ENCODE measurements around the gene SLC27A1. TPM values are rescaled to one million over a fixed set of nuclear protein-coding genes. Genes with fewer than 3 reads are reported as not detected.
"Not testable (repeated sequence)": the region's sequence is repeated elsewhere in the genome, so short reads cannot be mapped to it uniquely, and the experiment has no call there.

SLC27A1 gene
- total RNA-seq, 1 experiment from 2014 or later: 8.6 TPM

GRCh38 chr19:17550076-17550667, 79.8 kb downstream of the SLC27A1 start:
- H3K9me3 Mint-ChIP-seq: peaks cover 6% of the 10 kb centered on the region
- no peak for TF ChIP-seq ATF1 (CRISPR knock-in tag; IDR thresholded peaks at IDR 0.05)
- TF ChIP-seq, protein P1, sequence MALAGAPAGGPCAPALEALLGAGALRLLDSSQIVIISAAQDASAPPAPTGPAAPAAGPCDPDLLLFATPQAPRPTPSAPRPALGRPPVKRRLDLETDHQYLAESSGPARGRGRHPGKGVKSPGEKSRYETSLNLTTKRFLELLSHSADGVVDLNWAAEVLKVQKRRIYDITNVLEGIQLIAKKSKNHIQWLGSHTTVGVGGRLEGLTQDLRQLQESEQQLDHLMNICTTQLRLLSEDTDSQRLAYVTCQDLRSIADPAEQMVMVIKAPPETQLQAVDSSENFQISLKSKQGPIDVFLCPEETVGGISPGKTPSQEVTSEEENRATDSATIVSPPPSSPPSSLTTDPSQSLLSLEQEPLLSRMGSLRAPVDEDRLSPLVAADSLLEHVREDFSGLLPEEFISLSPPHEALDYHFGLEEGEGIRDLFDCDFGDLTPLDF (CRISPR knock-in tag; IDR thresholded peaks at IDR 0.05): no peak
- TF ChIP-seq, protein P2, sequence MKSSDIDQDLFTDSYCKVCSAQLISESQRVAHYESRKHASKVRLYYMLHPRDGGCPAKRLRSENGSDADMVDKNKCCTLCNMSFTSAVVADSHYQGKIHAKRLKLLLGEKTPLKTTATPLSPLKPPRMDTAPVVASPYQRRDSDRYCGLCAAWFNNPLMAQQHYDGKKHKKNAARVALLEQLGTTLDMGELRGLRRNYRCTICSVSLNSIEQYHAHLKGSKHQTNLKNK (CRISPR knock-in tag; IDR thresholded peaks at IDR 0.05): no peak
- no peak for TF ChIP-seq IRF1 (CRISPR knock-in tag; IDR thresholded peaks at IDR 0.05)
- TF ChIP-seq ZNF416 (CRISPR knock-in tag; IDR thresholded peaks at IDR 0.05): no peak
- no peak for TF ChIP-seq NR2C2 (CRISPR knock-in tag; IDR thresholded peaks at IDR 0.05)
- no peak for TF ChIP-seq SP1 (CRISPR knock-in tag; conservative IDR thresholded peaks at IDR 0.05)
- TF ChIP-seq, protein P3, sequence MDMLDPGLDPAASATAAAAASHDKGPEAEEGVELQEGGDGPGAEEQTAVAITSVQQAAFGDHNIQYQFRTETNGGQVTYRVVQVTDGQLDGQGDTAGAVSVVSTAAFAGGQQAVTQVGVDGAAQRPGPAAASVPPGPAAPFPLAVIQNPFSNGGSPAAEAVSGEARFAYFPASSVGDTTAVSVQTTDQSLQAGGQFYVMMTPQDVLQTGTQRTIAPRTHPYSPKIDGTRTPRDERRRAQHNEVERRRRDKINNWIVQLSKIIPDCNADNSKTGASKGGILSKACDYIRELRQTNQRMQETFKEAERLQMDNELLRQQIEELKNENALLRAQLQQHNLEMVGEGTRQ (CRISPR knock-in tag; IDR thresholded peaks at IDR 0.05): no peak
- TF ChIP-seq, protein P4, sequence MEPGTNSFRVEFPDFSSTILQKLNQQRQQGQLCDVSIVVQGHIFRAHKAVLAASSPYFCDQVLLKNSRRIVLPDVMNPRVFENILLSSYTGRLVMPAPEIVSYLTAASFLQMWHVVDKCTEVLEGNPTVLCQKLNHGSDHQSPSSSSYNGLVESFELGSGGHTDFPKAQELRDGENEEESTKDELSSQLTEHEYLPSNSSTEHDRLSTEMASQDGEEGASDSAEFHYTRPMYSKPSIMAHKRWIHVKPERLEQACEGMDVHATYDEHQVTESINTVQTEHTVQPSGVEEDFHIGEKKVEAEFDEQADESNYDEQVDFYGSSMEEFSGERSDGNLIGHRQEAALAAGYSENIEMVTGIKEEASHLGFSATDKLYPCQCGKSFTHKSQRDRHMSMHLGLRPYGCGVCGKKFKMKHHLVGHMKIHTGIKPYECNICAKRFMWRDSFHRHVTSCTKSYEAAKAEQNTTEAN (CRISPR knock-in tag; IDR thresholded peaks at IDR 0.05): no peak
- no peak for TF ChIP-seq NFATC4 (CRISPR knock-in tag; IDR thresholded peaks at IDR 0.05)
- TF ChIP-seq ETV6 (CRISPR knock-in tag; IDR thresholded peaks at IDR 0.05): no peak
- TF ChIP-seq ZNF396 (CRISPR knock-in tag; IDR thresholded peaks at IDR 0.05; ENCODE audit: borderline replicate concordance): no peak
- no peak for TF ChIP-seq ZNF263 (CRISPR knock-in tag; IDR thresholded peaks at IDR 0.05; ENCODE audit: low read depth)
- TF ChIP-seq ZNF232 (CRISPR knock-in tag; IDR thresholded peaks at IDR 0.05): no peak
- no peaks in the 10 kb centered on the region for H3K36me3 Mint-ChIP-seq
- peaks cover 8% of the 10 kb centered on the region; the same call in 1 of the 2 replicates for H3K27me3 Mint-ChIP-seq (ENCODE audit: low read depth)
- ChIA-PET CTCF (interaction anchor here (0.6 kb wide), 1 partner anchor 56 kb away, joined by 5 read pairs; no protein-coding TSS in a partner anchor), POLR2A (no interaction called here)
- peaks cover 14% of the 10 kb centered on the region for H3K4me1 Mint-ChIP-seq
- no peak overlapping the region for H3K4me3 Mint-ChIP-seq
- DNase-seq (ENCODE audit: low spot score): no peak
- no peak for ATAC-seq
- H3K27ac Mint-ChIP-seq: no peak overlapping the region

DNA sequence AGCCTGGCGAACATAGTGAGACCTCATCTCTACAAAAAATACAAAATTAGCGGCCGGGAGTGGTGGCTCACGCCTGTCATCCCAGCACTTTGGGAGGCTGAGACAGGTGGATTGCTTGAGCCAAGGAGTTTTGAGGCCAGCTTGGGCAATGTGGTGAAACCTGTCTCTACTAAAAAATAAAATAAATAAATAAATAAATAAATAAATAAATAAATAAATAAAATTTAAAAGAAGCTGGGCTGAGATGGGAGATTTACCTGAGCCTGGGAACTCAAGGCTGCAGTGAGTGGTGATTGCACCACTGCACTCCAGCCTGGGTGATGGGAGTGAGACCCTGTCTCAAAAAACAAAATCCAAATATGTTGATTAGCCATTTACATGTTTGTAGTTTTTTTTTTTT, 82.4 kb downstream of the SLC27A1 start:
- CTCF ChIA-PET: interaction anchor here (0.7 to 2.9 kb wide), 8 partner anchors 13 to 222 kb away, joined by 3 to 15 read pairs (median 4); no protein-coding TSS in a partner anchor
- H3K27me3 Mint-ChIP-seq (ENCODE audit: low read depth); H3K36me3 Mint-ChIP-seq; H3K9me3 Mint-ChIP-seq; H3K4me3 Mint-ChIP-seq; H3K27ac Mint-ChIP-seq; ATAC-seq; POLR2A ChIA-PET; DNase-seq (ENCODE audit: low spot score): not testable (repeated sequence)
- H3K4me1 Mint-ChIP-seq: peaks cover 17% of the 10 kb centered on the region

- Mint-ChIP-seq H3K27me3 (ENCODE audit: low read depth) (peaks cover 8% of the 10 kb centered on the region; the same call in 1 of the 2 replicates), H3K27ac (peak overlapping the region; percentile 71), H3K36me3 (no peaks in the 10 kb centered on the region; the same call in 1 of the 2 replicates), H3K9me3 (peaks cover 6% of the 10 kb centered on the region), H3K4me3 (peak overlapping the region; percentile 35), H3K4me1 (peaks cover 17% of the 10 kb centered on the region)
- ChIA-PET POLR2A (interaction anchor here (0.7 kb wide), 1 partner anchor 31 kb away, joined by 3 read pairs; no protein-coding TSS in a partner anchor), CTCF (interaction anchor here (0.7 to 2.9 kb wide), 9 partner anchors 14 to 222 kb away, joined by 3 to 15 read pairs (median 5); no protein-coding TSS in a partner anchor)
- DNase-seq (ENCODE audit: low spot score): no peak
- TF ChIP-seq MYBL2 (CRISPR knock-in tag; IDR thresholded peaks at IDR 0.05) (no peak), PRRX2 (CRISPR knock-in tag; IDR thresholded peaks at IDR 0.05) (no peak)
- TF ChIP-seq, protein P5, sequence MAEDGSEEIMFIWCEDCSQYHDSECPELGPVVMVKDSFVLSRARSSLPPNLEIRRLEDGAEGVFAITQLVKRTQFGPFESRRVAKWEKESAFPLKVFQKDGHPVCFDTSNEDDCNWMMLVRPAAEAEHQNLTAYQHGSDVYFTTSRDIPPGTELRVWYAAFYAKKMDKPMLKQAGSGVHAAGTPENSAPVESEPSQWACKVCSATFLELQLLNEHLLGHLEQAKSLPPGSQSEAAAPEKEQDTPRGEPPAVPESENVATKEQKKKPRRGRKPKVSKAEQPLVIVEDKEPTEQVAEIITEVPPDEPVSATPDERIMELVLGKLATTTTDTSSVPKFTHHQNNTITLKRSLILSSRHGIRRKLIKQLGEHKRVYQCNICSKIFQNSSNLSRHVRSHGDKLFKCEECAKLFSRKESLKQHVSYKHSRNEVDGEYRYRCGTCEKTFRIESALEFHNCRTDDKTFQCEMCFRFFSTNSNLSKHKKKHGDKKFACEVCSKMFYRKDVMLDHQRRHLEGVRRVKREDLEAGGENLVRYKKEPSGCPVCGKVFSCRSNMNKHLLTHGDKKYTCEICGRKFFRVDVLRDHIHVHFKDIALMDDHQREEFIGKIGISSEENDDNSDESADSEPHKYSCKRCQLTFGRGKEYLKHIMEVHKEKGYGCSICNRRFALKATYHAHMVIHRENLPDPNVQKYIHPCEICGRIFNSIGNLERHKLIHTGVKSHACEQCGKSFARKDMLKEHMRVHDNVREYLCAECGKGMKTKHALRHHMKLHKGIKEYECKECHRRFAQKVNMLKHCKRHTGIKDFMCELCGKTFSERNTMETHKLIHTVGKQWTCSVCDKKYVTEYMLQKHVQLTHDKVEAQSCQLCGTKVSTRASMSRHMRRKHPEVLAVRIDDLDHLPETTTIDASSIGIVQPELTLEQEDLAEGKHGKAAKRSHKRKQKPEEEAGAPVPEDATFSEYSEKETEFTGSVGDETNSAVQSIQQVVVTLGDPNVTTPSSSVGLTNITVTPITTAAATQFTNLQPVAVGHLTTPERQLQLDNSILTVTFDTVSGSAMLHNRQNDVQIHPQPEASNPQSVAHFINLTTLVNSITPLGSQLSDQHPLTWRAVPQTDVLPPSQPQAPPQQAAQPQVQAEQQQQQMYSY (CRISPR knock-in tag; IDR thresholded peaks at IDR 0.05): no peak
- TF ChIP-seq, protein P6, sequence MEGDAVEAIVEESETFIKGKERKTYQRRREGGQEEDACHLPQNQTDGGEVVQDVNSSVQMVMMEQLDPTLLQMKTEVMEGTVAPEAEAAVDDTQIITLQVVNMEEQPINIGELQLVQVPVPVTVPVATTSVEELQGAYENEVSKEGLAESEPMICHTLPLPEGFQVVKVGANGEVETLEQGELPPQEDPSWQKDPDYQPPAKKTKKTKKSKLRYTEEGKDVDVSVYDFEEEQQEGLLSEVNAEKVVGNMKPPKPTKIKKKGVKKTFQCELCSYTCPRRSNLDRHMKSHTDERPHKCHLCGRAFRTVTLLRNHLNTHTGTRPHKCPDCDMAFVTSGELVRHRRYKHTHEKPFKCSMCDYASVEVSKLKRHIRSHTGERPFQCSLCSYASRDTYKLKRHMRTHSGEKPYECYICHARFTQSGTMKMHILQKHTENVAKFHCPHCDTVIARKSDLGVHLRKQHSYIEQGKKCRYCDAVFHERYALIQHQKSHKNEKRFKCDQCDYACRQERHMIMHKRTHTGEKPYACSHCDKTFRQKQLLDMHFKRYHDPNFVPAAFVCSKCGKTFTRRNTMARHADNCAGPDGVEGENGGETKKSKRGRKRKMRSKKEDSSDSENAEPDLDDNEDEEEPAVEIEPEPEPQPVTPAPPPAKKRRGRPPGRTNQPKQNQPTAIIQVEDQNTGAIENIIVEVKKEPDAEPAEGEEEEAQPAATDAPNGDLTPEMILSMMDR (IDR thresholded peaks at IDR 0.05): no peak
- TF ChIP-seq, protein P3 (CRISPR knock-in tag; IDR thresholded peaks at IDR 0.05): no peak
- ATAC-seq: no peak
These were observed 82.9 kb downstream of the SLC27A1 start for GRCh38 chr19:17553256-17553655.

All from WTC11 (cell line).